Measurements from ENCODE around the gene HMCES.

GRCh38 chr3:129291236-129291886 is 12.7 kb downstream of the HMCES start:
- TF ChIP-seq CTCF (IDR thresholded peaks at IDR 0.05; ENCODE audit: borderline replicate concordance, extremely low read depth, low read length, poor library complexity, severe bottlenecking), result no peak
- no peak for TF ChIP-seq EZH2 (IDR thresholded peaks at IDR 0.05; ENCODE audit: borderline replicate concordance, low read depth, low read length, severe bottlenecking)
